PC-9 (cell line): Measurements from ENCODE around the gene CABP5.

Source experiments
- EZH2 ChIP-seq: fragments of 200-600 bp; sonication (generic); IDR thresholded peaks from 2 replicates; pipeline ENCODE4 v1.8.0; 2017; ENCODE audit warnings: antibody characterized with exemption, low read depth
- TF ChIP-seq, protein P1 (sequence below): fragments of 200-600 bp; sonication (generic); conservative IDR thresholded peaks from 2 replicates; pipeline ENCODE4 v1.6.1; 2017; ENCODE audit warnings: mixed run types, antibody characterized with exemption, mild to moderate bottlenecking, moderate library complexity

DNA sequence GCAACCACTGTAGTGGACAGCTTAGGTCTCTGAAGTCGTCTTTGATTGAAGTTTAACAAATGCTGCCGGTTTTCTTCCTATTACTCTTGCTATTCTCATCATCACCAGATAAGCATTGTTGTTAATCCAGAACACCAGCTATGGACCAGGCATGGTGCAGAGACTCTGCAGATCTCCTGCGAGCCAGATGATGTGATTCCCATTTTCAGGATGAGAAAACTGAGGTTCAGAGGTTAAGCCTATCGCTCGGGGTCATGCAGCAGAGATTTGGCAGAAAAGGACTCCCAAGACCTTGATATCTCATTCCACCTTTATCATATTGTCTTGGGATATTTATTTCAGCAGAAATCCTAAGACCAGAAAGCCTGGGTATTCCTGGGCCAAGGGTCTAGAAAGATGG is 16.5 kb upstream of the CABP5 start:
- TF ChIP-seq, protein P1, sequence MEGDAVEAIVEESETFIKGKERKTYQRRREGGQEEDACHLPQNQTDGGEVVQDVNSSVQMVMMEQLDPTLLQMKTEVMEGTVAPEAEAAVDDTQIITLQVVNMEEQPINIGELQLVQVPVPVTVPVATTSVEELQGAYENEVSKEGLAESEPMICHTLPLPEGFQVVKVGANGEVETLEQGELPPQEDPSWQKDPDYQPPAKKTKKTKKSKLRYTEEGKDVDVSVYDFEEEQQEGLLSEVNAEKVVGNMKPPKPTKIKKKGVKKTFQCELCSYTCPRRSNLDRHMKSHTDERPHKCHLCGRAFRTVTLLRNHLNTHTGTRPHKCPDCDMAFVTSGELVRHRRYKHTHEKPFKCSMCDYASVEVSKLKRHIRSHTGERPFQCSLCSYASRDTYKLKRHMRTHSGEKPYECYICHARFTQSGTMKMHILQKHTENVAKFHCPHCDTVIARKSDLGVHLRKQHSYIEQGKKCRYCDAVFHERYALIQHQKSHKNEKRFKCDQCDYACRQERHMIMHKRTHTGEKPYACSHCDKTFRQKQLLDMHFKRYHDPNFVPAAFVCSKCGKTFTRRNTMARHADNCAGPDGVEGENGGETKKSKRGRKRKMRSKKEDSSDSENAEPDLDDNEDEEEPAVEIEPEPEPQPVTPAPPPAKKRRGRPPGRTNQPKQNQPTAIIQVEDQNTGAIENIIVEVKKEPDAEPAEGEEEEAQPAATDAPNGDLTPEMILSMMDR = no peak
- TF ChIP-seq EZH2 = no peak
